ENCODE data around the gene LRRC39.

DNA sequence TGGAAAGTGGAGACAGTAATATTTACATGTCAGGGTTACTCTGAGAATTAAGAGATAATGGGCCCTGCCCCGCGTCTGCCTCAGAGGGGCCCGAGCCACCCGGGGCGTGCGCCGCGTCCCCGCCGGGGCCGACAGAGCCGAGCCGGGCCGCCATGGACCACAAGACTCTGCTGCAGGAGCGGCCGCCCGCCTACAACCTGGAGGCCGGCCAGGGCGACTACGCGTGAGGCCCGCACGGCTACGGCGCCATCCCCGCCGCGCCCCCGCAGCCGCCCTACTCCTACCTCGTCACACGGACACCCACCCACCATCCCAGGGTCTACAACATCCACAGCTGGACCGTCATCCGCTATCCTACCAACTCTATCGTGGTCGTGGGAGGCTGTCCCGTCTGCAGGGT, 35.1 kb upstream of the LRRC39 start:
- TF ChIP-seq, protein P1, sequence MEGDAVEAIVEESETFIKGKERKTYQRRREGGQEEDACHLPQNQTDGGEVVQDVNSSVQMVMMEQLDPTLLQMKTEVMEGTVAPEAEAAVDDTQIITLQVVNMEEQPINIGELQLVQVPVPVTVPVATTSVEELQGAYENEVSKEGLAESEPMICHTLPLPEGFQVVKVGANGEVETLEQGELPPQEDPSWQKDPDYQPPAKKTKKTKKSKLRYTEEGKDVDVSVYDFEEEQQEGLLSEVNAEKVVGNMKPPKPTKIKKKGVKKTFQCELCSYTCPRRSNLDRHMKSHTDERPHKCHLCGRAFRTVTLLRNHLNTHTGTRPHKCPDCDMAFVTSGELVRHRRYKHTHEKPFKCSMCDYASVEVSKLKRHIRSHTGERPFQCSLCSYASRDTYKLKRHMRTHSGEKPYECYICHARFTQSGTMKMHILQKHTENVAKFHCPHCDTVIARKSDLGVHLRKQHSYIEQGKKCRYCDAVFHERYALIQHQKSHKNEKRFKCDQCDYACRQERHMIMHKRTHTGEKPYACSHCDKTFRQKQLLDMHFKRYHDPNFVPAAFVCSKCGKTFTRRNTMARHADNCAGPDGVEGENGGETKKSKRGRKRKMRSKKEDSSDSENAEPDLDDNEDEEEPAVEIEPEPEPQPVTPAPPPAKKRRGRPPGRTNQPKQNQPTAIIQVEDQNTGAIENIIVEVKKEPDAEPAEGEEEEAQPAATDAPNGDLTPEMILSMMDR (IDR thresholded peaks at IDR 0.05; ENCODE audit: low read depth, low read length, missing input control) = no peak
- TF ChIP-seq TAF1 (conservative IDR thresholded peaks at IDR 0.05) = no peak
- TF ChIP-seq, protein P2, sequence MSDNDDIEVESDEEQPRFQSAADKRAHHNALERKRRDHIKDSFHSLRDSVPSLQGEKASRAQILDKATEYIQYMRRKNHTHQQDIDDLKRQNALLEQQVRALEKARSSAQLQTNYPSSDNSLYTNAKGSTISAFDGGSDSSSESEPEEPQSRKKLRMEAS (IDR thresholded peaks at IDR 0.05) = no peak
- no peak for TF ChIP-seq JUND (IDR thresholded peaks at IDR 0.05)
- no peak for TF ChIP-seq RAD21 (IDR thresholded peaks at IDR 0.05)
- no peak for TF ChIP-seq YY1 (IDR thresholded peaks at IDR 0.05)
